HCT116 (cell line): Measurements from ENCODE around the gene SPCS2.

Source experiments
- EZH2 ChIP-seq: fragments of 200-600 bp; sonication (generic); IDR thresholded peaks from 2 replicates; pipeline ENCODE4 v1.6.1; 2017; ENCODE audit warnings: antibody characterized with exemption, mixed run types
- EZH2phosphoT487 ChIP-seq: fragments of 200-600 bp; IDR thresholded peaks from 2 replicates; pipeline ENCODE4 v1.6.1; 2018; ENCODE audit warnings: antibody characterized with exemption, borderline replicate concordance
- JUND ChIP-seq: IDR thresholded peaks from 2 replicates; pipeline ENCODE4 v1.6.1; 2012
- POLR2A ChIP-seq: IDR thresholded peaks from 2 replicates; pipeline ENCODE4 v1.7.0; 2011; ENCODE audit warnings: borderline replicate concordance; ENCODE audit not compliant: insufficient read depth, insufficient read length; ENCODE audit errors: extremely low read depth
- POLR2AphosphoS5 ChIP-seq: IDR thresholded peaks from 2 replicates; pipeline ENCODE4 v1.6.1; 2011; ENCODE audit warnings: mild to moderate bottlenecking, low read depth, low read length, moderate library complexity
- RAD21 ChIP-seq: IDR thresholded peaks from 2 replicates; pipeline ENCODE4 v1.6.1; 2012; ENCODE audit warnings: low read depth, mild to moderate bottlenecking
- SIN3A ChIP-seq: IDR thresholded peaks from 2 replicates; pipeline ENCODE4 v1.6.1; 2012; ENCODE audit warnings: low read depth
- ZFX ChIP-seq: fragments of 450-650 bp; IDR thresholded peaks from 2 replicates; pipeline ENCODE4 v1.6.1; 2017
- TF ChIP-seq, protein P1 (sequence below), 3 experiments: fragments of 200-600 bp in 1 of 3; sonication (generic) in 1 of 3; IDR thresholded peaks in 2 of 3; conservative IDR thresholded peaks in 1 of 3; 2 replicates each; pipeline ENCODE4 v1.5.1; 2012 to 2017; ENCODE audit warnings: low read depth in 2 of 3, low read length in 2 of 3, antibody characterized with exemption in 1 of 3, borderline replicate concordance in 1 of 3, control low read depth in 1 of 3, mild to moderate bottlenecking in 1 of 3, mixed read lengths in 1 of 3, mixed run types in 1 of 3, moderate library complexity in 1 of 3; ENCODE audit not compliant: insufficient read depth in 1 of 3
- TF ChIP-seq, protein P2 (sequence below): IDR thresholded peaks from 2 replicates; pipeline ENCODE4 v1.6.1; 2012
- TF ChIP-seq, protein P3 (sequence below): IDR thresholded peaks from 2 replicates; pipeline ENCODE4 v1.6.1; 2012

DNA sequence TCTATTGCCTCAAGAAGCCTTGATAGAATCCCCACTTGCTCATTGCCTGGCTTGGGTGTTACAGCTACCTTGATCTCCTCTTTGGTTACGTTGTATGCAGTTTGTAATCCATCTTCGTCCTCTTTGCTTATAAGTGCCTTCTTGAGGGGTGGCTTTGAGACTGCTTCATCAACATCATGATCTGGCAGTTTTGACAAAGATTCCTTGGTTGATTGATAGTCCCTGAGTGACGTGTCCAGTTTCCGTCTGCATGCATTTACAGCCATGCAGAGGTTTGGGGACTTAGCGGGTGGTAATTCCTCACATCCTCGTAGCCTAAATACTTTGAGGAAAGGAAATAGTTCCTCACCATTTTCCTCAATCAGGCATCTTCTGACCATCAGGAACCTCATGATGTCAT lies 62.8 kb downstream of the SPCS2 start:
- TF ChIP-seq, protein P1, sequence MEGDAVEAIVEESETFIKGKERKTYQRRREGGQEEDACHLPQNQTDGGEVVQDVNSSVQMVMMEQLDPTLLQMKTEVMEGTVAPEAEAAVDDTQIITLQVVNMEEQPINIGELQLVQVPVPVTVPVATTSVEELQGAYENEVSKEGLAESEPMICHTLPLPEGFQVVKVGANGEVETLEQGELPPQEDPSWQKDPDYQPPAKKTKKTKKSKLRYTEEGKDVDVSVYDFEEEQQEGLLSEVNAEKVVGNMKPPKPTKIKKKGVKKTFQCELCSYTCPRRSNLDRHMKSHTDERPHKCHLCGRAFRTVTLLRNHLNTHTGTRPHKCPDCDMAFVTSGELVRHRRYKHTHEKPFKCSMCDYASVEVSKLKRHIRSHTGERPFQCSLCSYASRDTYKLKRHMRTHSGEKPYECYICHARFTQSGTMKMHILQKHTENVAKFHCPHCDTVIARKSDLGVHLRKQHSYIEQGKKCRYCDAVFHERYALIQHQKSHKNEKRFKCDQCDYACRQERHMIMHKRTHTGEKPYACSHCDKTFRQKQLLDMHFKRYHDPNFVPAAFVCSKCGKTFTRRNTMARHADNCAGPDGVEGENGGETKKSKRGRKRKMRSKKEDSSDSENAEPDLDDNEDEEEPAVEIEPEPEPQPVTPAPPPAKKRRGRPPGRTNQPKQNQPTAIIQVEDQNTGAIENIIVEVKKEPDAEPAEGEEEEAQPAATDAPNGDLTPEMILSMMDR (IDR thresholded peaks at IDR 0.05 in 2 of 3, conservative IDR thresholded peaks at IDR 0.05 in 1 of 3; ENCODE audit: borderline replicate concordance in 1 of 3, insufficient read depth in 1 of 3, low read depth in 2 of 3, low read length in 2 of 3), result no peak
- TF ChIP-seq EZH2 (no peak), POLR2AphosphoS5 (no peak), RAD21 (no peak), EZH2phosphoT487 (no peak), JUND (no peak), POLR2A (no peak), ZFX (no peak), SIN3A (no peak)
- TF ChIP-seq, protein P2, sequence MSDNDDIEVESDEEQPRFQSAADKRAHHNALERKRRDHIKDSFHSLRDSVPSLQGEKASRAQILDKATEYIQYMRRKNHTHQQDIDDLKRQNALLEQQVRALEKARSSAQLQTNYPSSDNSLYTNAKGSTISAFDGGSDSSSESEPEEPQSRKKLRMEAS, result no peak
- TF ChIP-seq, protein P3, sequence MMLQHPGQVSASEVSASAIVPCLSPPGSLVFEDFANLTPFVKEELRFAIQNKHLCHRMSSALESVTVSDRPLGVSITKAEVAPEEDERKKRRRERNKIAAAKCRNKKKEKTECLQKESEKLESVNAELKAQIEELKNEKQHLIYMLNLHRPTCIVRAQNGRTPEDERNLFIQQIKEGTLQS, result no peak
